ENCODE data around the gene DOCK1.

The DOCK1 gene

GRCh38 chr10:127092916-127093315 lies 187.7 kb downstream of the DOCK1 start:
- no peak for DNase-seq

GRCh38 chr10:127094984-127095383 lies 189.8 kb downstream of the DOCK1 start:
- DNase-seq, result no peak

- DNase-seq, result no peak
Observed at GRCh38 chr10:127100983-127101615, 195.9 kb downstream of the DOCK1 start.

DNA sequence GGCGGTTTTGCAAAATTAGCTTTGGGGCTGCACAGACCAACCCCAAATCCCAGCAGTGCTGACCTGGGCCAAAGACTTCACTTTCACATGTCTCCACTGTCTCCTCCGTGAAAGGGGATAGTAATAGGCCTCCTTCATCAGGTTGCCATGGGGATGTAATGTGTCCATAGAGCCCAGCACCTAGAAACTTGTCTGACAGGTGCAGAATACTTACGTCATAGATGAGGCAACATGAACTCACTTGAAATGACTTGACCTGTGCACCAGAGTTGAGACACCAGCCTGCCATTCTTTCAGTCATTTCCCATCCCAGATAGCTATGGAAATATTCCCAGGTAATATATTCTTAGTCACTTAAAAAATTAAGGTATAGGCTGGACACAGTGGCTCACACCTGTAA lies 196.9 kb downstream of the DOCK1 start:
- no peak for DNase-seq

DNA sequence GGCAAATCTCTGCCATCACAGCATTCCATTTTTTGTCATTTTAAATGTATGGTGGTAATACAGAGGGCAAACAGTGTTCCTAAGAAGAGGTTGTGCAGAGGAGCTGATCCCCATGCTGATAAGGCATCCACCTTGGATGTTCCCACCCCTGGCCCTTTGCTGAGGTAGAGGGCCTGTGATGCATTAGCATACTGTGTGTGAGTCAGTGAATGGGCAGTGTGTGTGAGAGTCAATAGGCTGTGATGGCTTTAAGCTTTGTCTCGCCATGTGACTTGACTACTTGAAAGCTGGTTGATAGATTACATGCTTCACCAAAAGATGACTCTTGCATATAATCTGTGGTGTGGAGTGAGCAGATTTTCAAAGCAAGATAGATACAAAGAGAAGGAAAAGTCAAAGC lies 209.9 kb downstream of the DOCK1 start:
- DNase-seq, result no peak

GRCh38 chr10:127117125-127117524 lies 211.9 kb downstream of the DOCK1 start:
- DNase-seq, result peak; percentile 27

DNA sequence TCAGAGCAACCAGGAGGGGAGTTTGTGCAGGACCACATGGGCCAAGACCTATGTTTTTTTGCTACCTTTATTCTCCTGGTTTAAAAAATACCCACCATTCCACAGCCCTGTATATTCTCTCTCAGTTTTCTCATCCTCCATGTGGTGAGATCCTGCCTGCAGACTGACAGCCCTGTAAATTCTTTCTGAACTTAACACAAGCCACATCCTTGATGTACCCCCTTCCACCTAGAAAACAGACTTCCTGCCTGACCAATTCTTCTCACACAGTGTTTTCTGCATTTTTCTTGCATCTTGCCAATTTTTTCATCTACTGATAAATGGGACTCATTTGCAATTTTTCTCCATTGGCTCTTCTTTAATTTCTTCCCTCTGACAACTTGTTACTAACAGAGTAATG lies 212.8 kb downstream of the DOCK1 start:
- no peak for DNase-seq

DNA sequence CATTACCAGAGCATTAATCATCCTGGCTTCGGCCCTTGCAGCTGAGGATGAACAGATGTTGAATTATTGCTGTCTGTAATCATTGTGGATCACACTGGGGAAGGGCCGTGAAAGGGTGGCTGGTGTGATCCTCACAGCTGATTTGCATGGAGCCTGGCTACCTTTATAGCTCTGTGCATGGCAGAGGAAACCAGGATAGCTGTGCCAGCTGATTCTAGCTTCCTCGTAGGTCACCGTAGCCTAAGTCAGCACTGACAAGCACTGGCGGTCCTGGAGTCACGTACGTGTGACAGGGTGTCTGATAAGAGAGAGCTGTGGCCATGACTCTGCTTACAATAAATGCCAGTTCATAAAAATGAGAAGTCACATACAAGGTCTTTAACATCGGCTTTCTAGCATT lies 214.7 kb downstream of the DOCK1 start:
- no peak for DNase-seq

- no peak for DNase-seq
Observed at GRCh38 chr10:127122831-127123230, 217.6 kb downstream of the DOCK1 start.

DNA sequence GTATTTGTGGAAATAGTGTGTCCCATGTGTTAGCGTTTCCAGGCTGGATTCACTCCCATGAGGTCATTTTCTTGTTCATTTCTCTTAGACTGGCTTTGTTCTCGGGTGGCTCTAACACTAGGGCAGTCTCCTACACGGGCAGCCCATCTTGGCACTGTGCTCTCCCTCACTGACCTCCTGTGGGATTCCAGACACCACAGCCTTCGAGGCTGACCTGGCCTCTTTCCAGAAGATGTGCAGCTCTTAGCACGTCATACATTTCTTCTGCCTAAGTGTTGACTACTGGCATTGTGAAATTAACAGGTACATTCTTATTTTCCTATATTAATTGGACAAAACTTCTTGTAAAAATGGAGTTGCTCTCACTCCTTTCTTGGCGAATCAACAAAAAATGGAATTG lies 218.4 kb downstream of the DOCK1 start:
- DNase-seq, result no peak

- DNase-seq, result no peak
Observed at GRCh38 chr10:127125331-127125730, 220.1 kb downstream of the DOCK1 start.

- no peak for DNase-seq
Observed at GRCh38 chr10:127127822-127128221, 222.6 kb downstream of the DOCK1 start.

- no peak for DNase-seq
Observed at GRCh38 chr10:127129104-127129503, 223.9 kb downstream of the DOCK1 start.

DNA sequence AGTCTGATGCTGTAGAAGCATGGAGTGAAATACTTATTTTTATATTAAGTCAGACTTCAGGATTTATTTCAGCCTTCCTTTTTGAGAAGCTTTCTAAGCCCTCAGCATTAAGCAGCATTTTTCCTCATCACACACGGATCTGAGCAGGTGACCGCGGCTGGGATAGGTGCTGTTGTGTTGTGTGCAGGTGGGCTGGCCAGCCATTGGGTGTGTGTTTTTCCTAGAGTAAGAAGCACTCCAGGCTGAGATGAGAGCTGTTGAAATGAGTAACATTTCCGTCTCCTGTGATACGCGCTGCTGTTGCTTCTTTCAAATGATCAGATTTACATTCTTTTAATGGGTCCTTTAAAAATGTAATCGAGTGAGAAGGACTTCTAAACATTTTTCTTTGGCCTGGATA lies 227.2 kb downstream of the DOCK1 start:
- no peak for DNase-seq

DNA sequence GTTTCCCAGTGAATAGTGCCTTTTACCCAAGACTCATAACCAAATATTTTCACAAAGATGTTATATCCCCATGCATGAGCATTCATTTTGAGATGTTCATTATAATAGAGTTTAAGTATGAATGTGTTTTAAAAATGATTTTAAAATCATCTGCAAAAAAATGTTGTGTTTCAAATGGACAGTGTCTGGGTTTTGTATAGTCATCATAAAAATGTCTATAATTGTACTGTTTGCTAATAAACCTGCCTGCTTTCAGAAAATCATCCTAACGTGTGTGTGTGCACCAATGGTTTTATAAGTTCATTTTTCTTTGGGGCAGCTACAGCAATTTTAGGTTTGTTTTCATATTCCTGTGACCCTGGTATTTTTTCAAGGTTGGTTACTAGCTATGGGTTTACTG lies 228.0 kb downstream of the DOCK1 start:
- DNase-seq, result no peak

DNA sequence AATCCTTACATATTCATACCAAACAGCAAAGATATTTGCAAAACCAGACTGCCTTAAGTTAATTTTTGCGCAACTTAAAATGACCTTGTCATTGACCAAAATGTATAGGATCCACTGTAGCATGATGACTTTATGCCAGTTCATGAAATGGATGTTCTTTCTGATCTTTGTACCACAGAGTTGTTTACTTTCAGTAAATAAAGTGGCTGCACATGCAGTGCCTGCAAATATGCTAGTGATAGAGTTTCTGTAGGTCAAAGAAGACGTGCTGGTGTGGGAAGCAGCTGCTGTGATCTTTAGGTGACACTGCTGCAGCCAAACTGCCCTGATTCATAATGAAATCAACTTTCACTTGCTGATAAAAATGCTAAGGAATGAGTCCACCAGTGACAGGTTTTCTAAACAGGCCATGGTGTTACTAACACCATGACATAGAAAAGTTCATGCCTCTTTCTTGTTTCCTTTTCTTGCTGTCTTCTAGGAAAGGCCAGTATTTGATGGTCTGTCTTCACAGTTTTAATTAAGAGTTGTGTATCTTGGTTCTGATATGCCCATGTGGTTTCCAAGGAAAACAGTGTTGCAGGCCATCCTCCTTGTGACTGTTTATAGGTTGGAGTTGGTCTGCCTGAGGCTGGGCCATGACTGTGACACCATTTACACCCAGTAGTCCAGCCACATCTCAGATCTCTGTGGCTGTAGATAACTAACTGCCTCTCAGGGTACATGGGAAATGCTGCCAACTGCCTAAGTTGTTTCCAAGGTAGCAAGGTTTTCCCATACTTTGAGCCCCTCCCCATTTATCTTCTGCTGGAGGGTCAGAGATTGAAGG lies 228.7 kb downstream of the DOCK1 start:
- no peak for DNase-seq

- no peak for DNase-seq
Observed at GRCh38 chr10:127135844-127136577, 230.8 kb downstream of the DOCK1 start.

GRCh38 chr10:127137391-127137790 lies 232.2 kb downstream of the DOCK1 start:
- DNase-seq, result no peak

DNA sequence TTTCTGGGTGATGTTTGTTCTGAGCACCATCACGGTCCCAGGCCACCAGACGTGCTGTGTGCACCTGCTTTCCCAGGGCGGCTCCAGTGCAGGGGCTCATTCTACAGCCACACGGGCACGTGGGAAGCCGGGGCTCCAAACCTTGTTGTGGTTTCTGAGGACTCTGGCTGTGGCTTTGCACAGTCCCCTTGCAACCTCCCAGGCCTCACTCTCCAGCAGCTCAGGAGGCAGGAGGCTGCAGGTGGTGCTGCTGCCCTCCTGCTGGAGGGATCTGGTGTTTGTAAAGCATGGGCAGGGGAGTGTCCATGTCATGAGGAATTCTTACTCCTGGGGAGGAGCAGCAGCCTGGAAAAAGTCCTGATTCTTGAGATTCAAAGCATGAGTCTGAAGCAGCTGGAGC lies 236.9 kb downstream of the DOCK1 start:
- DNase-seq, result no peak

GRCh38 chr10:127142856-127143255 lies 237.6 kb downstream of the DOCK1 start:
- no peak for DNase-seq

GRCh38 chr10:127145173-127145572 lies 239.9 kb downstream of the DOCK1 start:
- no peak for DNase-seq

- DNase-seq, result no peak
Observed at GRCh38 chr10:127146661-127147060, 241.4 kb downstream of the DOCK1 start.

DNA sequence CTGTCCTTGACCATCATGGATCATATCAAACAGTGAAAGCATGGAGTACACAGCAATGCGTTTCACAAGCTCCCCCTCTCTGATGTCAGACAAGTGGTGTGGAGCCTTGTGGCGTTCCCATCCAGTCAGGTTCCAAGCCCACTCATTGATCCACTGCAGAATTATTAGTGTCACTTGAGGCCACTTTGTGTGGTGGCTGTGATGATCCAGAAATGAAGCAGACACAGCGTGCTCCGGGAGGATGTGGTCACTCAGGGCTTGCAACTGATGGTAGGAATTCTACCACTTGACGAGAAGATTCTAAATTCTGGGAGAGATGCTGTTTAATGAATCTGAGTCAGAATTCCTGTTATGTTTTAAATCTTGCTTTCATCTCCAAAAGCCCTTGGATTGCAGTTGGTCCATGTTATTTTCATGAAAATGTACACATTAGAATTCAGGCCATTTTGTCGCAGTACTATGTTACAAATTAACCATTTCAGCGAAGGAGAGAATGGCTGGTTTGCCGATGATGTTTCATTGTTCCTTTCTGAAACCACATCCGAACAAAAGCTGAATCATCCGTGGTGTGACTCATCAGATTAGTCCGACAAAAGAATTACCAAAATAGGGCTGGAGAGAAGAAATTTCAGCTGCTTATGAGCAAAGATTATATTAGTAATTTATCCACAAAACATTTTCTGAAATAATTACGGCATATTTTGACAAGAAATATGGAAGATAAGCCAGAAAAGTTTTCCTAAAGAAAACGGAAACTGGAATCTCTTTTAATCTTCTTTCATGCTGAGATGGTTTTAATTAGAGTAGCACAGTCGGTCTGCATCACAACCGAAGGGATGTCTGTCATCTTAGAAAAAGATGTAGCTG lies 243.1 kb downstream of the DOCK1 start:
- DNase-seq, result no peak

All from stimulated activated CD4-positive, alpha-beta T cell treated with anti-CD3 and anti-CD28 coated beads, Interleukin-15, amount 100 ng/mL, for 24 hours (primary cell).